Measurements from ENCODE around the gene CHTF18.
A peak's percentile ranks its signal among the peaks of the same experiment; 100 is the strongest.

The CHTF18 gene

GRCh38 chr16:759110-759910, 29.1 kb upstream of the CHTF18 start:
- no peaks in the 10 kb centered on the region for H3K27me3 ChIP-seq (replicated peaks; ENCODE audit: control insufficient read depth, insufficient read depth, low read length)
- DNase-seq (ENCODE audit: extremely low read depth, insufficient read length): no peak

GRCh38 chr16:760065-760464, 28.4 kb upstream of the CHTF18 start:
- H3K4me3 ChIP-seq (replicated peaks; ENCODE audit: low read depth, low read length): no peak overlapping the region

More at GRCh38 chr16:759110-759910, 29.1 kb upstream of the CHTF18 start:
- Histone ChIP-seq H3K4me3 (replicated peaks; ENCODE audit: low read depth, low read length) (no peak overlapping the region), H3K36me3 (ENCODE audit: control insufficient read depth, insufficient read depth, low read length) (no peaks in the 10 kb centered on the region)
- TF ChIP-seq CTCF (IDR thresholded peaks at IDR 0.05; ENCODE audit: insufficient read depth, low read length, poor library complexity, severe bottlenecking): no peak

GRCh38 chr16:760545-761343, 27.7 kb upstream of the CHTF18 start, which contains the start of gene MSLN:
TSS of gene MSLN (plus strand) at chr16:760734. CDS start at chr16:762681, 1,947 bp downstream.
- DNase-seq (ENCODE audit: extremely low read depth, insufficient read length): no peak
- H3K4me3 ChIP-seq (replicated peaks; ENCODE audit: low read depth, low read length): no peak within 1 kb of the TSS
- H3K27me3 ChIP-seq (replicated peaks; ENCODE audit: control insufficient read depth, insufficient read depth, low read length): no peaks in the 10 kb centered on the region
- no peak for TF ChIP-seq CTCF (IDR thresholded peaks at IDR 0.05; ENCODE audit: insufficient read depth, low read length, poor library complexity, severe bottlenecking)
- H3K36me3 ChIP-seq (ENCODE audit: control insufficient read depth, insufficient read depth, low read length): no peaks in the 10 kb centered on the region

More at GRCh38 chr16:760065-760464, 28.4 kb upstream of the CHTF18 start:
- peak; percentile 9 for DNase-seq (ENCODE audit: extremely low read depth, insufficient read length)
- no peaks in the 10 kb centered on the region for H3K36me3 ChIP-seq (ENCODE audit: control insufficient read depth, insufficient read depth, low read length)
- no peaks in the 10 kb centered on the region for H3K27me3 ChIP-seq (replicated peaks; ENCODE audit: control insufficient read depth, insufficient read depth, low read length)
- TF ChIP-seq CTCF (IDR thresholded peaks at IDR 0.05; ENCODE audit: insufficient read depth, low read length, poor library complexity, severe bottlenecking): no peak

- Histone ChIP-seq H3K4me3 (replicated peaks; ENCODE audit: low read depth, low read length) (no peak overlapping the region), H3K36me3 (ENCODE audit: control insufficient read depth, insufficient read depth, low read length) (no peaks in the 10 kb centered on the region), H3K27me3 (replicated peaks; ENCODE audit: control insufficient read depth, insufficient read depth, low read length) (no peaks in the 10 kb centered on the region)
- DNase-seq (ENCODE audit: extremely low read depth, insufficient read length): no peak
- no peak for TF ChIP-seq CTCF (IDR thresholded peaks at IDR 0.05; ENCODE audit: insufficient read depth, low read length, poor library complexity, severe bottlenecking)
Observed at GRCh38 chr16:761625-762513, 26.6 kb upstream of the CHTF18 start.

GRCh38 chr16:762595-763268, 25.7 kb upstream of the CHTF18 start:
- H3K4me3 ChIP-seq (replicated peaks; ENCODE audit: low read depth, low read length): no peak overlapping the region
- no peaks in the 10 kb centered on the region for H3K27me3 ChIP-seq (replicated peaks; ENCODE audit: control insufficient read depth, insufficient read depth, low read length)
- TF ChIP-seq CTCF (IDR thresholded peaks at IDR 0.05; ENCODE audit: insufficient read depth, low read length, poor library complexity, severe bottlenecking): no peak
- DNase-seq (ENCODE audit: extremely low read depth, insufficient read length): no peak
- H3K36me3 ChIP-seq (ENCODE audit: control insufficient read depth, insufficient read depth, low read length): no peaks in the 10 kb centered on the region
